ENCODE data around the gene RPS6KA1. TPM values are rescaled to one million over a fixed set of nuclear protein-coding genes. Genes with fewer than 3 reads are reported as not detected.
A peak's percentile ranks its signal among the peaks of the same experiment; 100 is the strongest.

Gene RPS6KA1
- total and polyA plus RNA-seq, 9 donors, result 4.5 to 11.1 (median 6.6) TPM

- Histone ChIP-seq H3K4me1 (ENCODE audit: control insufficient read depth, insufficient read depth, low read length) (peaks cover 11% of the 10 kb centered on the region), H3K9me3 (replicated peaks; ENCODE audit: control insufficient read depth, low read depth, low read length) (no peaks in the 10 kb centered on the region), H3K4me3 (ENCODE audit: low read length) (no peak overlapping the region), H3K27me3 (ENCODE audit: control insufficient read depth, insufficient read depth, low read length) (no peaks in the 10 kb centered on the region), H3K36me3 (ENCODE audit: control insufficient read depth, insufficient read depth, low read length) (no peaks in the 10 kb centered on the region), H3K27ac (ENCODE audit: low read length) (no peak overlapping the region)
- 74% methylated on average over 3 of the region's 8 CpGs for WGBS (ENCODE audit: insufficient coverage)
- DNase-seq, result no peak
Observed at GRCh38 chr1:26571381-26571780, 41.8 kb downstream of the RPS6KA1 start.

- Histone ChIP-seq H3K36me3 (ENCODE audit: control insufficient read depth, insufficient read depth, low read length) (no peaks in the 10 kb centered on the region), H3K4me1 (ENCODE audit: control insufficient read depth, insufficient read depth, low read length) (peaks cover 11% of the 10 kb centered on the region), H3K9me3 (replicated peaks; ENCODE audit: control insufficient read depth, low read depth, low read length) (no peaks in the 10 kb centered on the region), H3K4me3 (ENCODE audit: low read length) (no peak overlapping the region), H3K27me3 (ENCODE audit: control insufficient read depth, insufficient read depth, low read length) (peaks cover 3% of the 10 kb centered on the region), H3K27ac (ENCODE audit: low read length) (no peak overlapping the region)
- no peak for DNase-seq
- WGBS (ENCODE audit: insufficient coverage), result 87% methylated on average over 7 of the region's 13 CpGs
Observed at GRCh38 chr1:26574018-26574417, 44.5 kb downstream of the RPS6KA1 start.

GRCh38 chr1:26574719-26575251 lies 45.2 kb downstream of the RPS6KA1 start:
- 60% methylated on average over 2 of the region's 6 CpGs for WGBS (ENCODE audit: insufficient coverage)
- Histone ChIP-seq H3K4me3 (ENCODE audit: low read length) (no peak overlapping the region), H3K4me1 (ENCODE audit: control insufficient read depth, insufficient read depth, low read length) (peaks cover 11% of the 10 kb centered on the region), H3K27me3 (ENCODE audit: control insufficient read depth, insufficient read depth, low read length) (peaks cover 3% of the 10 kb centered on the region), H3K27ac (ENCODE audit: low read length) (no peak overlapping the region), H3K36me3 (ENCODE audit: control insufficient read depth, insufficient read depth, low read length) (no peaks in the 10 kb centered on the region), H3K9me3 (replicated peaks; ENCODE audit: control insufficient read depth, low read depth, low read length) (no peaks in the 10 kb centered on the region)
- peak; percentile 42 for DNase-seq

GRCh38 chr1:26575348-26575747 lies 45.8 kb downstream of the RPS6KA1 start:
- H3K4me1 ChIP-seq (ENCODE audit: control insufficient read depth, insufficient read depth, low read length), result peaks cover 11% of the 10 kb centered on the region
- no peaks in the 10 kb centered on the region for H3K9me3 ChIP-seq (replicated peaks; ENCODE audit: control insufficient read depth, low read depth, low read length)
- 78% methylated on average over 2 of the region's 3 CpGs for WGBS (ENCODE audit: insufficient coverage)
- no peak overlapping the region for H3K4me3 ChIP-seq (ENCODE audit: low read length)
- no peak overlapping the region for H3K27ac ChIP-seq (ENCODE audit: low read length)
- H3K36me3 ChIP-seq (ENCODE audit: control insufficient read depth, insufficient read depth, low read length), result no peaks in the 10 kb centered on the region
- peaks cover 3% of the 10 kb centered on the region for H3K27me3 ChIP-seq (ENCODE audit: control insufficient read depth, insufficient read depth, low read length)
- no peak for DNase-seq

- Histone ChIP-seq H3K4me3 (ENCODE audit: low read length) (no peak overlapping the region), H3K27me3 (ENCODE audit: control insufficient read depth, insufficient read depth, low read length) (peaks cover 3% of the 10 kb centered on the region), H3K27ac (ENCODE audit: low read length) (no peak overlapping the region), H3K4me1 (ENCODE audit: control insufficient read depth, insufficient read depth, low read length) (peaks cover 11% of the 10 kb centered on the region), H3K36me3 (ENCODE audit: control insufficient read depth, insufficient read depth, low read length) (no peaks in the 10 kb centered on the region), H3K9me3 (replicated peaks; ENCODE audit: control insufficient read depth, low read depth, low read length) (no peaks in the 10 kb centered on the region)
- no peak for DNase-seq
- 55% methylated on average over 2 of the region's 4 CpGs for WGBS (ENCODE audit: insufficient coverage)
Observed at GRCh38 chr1:26578167-26578566, 48.6 kb downstream of the RPS6KA1 start.

- Histone ChIP-seq H3K9me3 (replicated peaks; ENCODE audit: control insufficient read depth, low read depth, low read length) (no peaks in the 10 kb centered on the region), H3K27ac (ENCODE audit: low read length) (no peak overlapping the region)
- 25% methylated on average over 2 of the region's 3 CpGs for WGBS (ENCODE audit: insufficient coverage)
Observed at GRCh38 chr1:26579681-26580111, 50.1 kb downstream of the RPS6KA1 start.

GRCh38 chr1:26580116-26580515 lies 50.6 kb downstream of the RPS6KA1 start:
- no peak for DNase-seq
- Histone ChIP-seq H3K4me1 (ENCODE audit: control insufficient read depth, insufficient read depth, low read length) (no peaks in the 10 kb centered on the region), H3K9me3 (replicated peaks; ENCODE audit: control insufficient read depth, low read depth, low read length) (no peaks in the 10 kb centered on the region), H3K36me3 (ENCODE audit: control insufficient read depth, insufficient read depth, low read length) (no peaks in the 10 kb centered on the region), H3K4me3 (ENCODE audit: low read length) (no peak overlapping the region), H3K27me3 (ENCODE audit: control insufficient read depth, insufficient read depth, low read length) (peaks cover 3% of the 10 kb centered on the region), H3K27ac (ENCODE audit: low read length) (no peak overlapping the region)
- WGBS (ENCODE audit: insufficient coverage), result no CpG with 5 or more reads among the region's 6 CpGs

More at GRCh38 chr1:26579681-26580111, 50.1 kb downstream of the RPS6KA1 start:
- H3K36me3 ChIP-seq (ENCODE audit: control insufficient read depth, insufficient read depth, low read length), result no peaks in the 10 kb centered on the region
- DNase-seq, result no peak
- peaks cover 3% of the 10 kb centered on the region for H3K4me1 ChIP-seq (ENCODE audit: control insufficient read depth, insufficient read depth, low read length)
- H3K27me3 ChIP-seq (ENCODE audit: control insufficient read depth, insufficient read depth, low read length), result peaks cover 3% of the 10 kb centered on the region
- no peak overlapping the region for H3K4me3 ChIP-seq (ENCODE audit: low read length)

GRCh38 chr1:26581287-26581651 lies 51.7 kb downstream of the RPS6KA1 start:
- H3K4me1 ChIP-seq (ENCODE audit: control insufficient read depth, insufficient read depth, low read length), result no peaks in the 10 kb centered on the region
- H3K36me3 ChIP-seq (ENCODE audit: control insufficient read depth, insufficient read depth, low read length), result no peaks in the 10 kb centered on the region
- no peak for DNase-seq
- peaks cover 3% of the 10 kb centered on the region for H3K27me3 ChIP-seq (ENCODE audit: control insufficient read depth, insufficient read depth, low read length)
- no peak overlapping the region for H3K27ac ChIP-seq (ENCODE audit: low read length)
- no peaks in the 10 kb centered on the region for H3K9me3 ChIP-seq (replicated peaks; ENCODE audit: control insufficient read depth, low read depth, low read length)
- H3K4me3 ChIP-seq (ENCODE audit: low read length), result no peak overlapping the region
- 84% methylated on average over 4 of the region's 7 CpGs for WGBS (ENCODE audit: insufficient coverage)

GRCh38 chr1:26582053-26582835 lies 52.7 kb downstream of the RPS6KA1 start:
- peaks cover 3% of the 10 kb centered on the region for H3K27me3 ChIP-seq (ENCODE audit: control insufficient read depth, insufficient read depth, low read length)
- H3K9me3 ChIP-seq (replicated peaks; ENCODE audit: control insufficient read depth, low read depth, low read length), result no peaks in the 10 kb centered on the region
- no peak overlapping the region for H3K4me3 ChIP-seq (ENCODE audit: low read length)
- H3K36me3 ChIP-seq (ENCODE audit: control insufficient read depth, insufficient read depth, low read length), result no peaks in the 10 kb centered on the region
- DNase-seq, result no peak
- WGBS (ENCODE audit: insufficient coverage), result 97% methylated on average over 3 of the region's 8 CpGs
- no peak overlapping the region for H3K27ac ChIP-seq (ENCODE audit: low read length)
- no peaks in the 10 kb centered on the region for H3K4me1 ChIP-seq (ENCODE audit: control insufficient read depth, insufficient read depth, low read length)

- no peak for DNase-seq
- no peaks in the 10 kb centered on the region for H3K4me1 ChIP-seq (ENCODE audit: control insufficient read depth, insufficient read depth, low read length)
- no peak overlapping the region for H3K4me3 ChIP-seq (ENCODE audit: low read length)
- no peaks in the 10 kb centered on the region for H3K36me3 ChIP-seq (ENCODE audit: control insufficient read depth, insufficient read depth, low read length)
- no peak overlapping the region for H3K27ac ChIP-seq (ENCODE audit: low read length)
- H3K9me3 ChIP-seq (replicated peaks; ENCODE audit: control insufficient read depth, low read depth, low read length), result no peaks in the 10 kb centered on the region
- peaks cover 3% of the 10 kb centered on the region for H3K27me3 ChIP-seq (ENCODE audit: control insufficient read depth, insufficient read depth, low read length)
- WGBS (ENCODE audit: insufficient coverage), result 76% methylated on average over 4 of the region's 6 CpGs
Observed at GRCh38 chr1:26582836-26583460, 53.4 kb downstream of the RPS6KA1 start.

Measured in muscle of leg (tissue), 11 donors.